ENCODE results near the gene VAV3. TPM values are rescaled to one million over a fixed set of nuclear protein-coding genes. Genes with fewer than 3 reads are reported as not detected.

Gene VAV3
- total RNA-seq, 1 experiment from 2014 or later = not detected

DNA sequence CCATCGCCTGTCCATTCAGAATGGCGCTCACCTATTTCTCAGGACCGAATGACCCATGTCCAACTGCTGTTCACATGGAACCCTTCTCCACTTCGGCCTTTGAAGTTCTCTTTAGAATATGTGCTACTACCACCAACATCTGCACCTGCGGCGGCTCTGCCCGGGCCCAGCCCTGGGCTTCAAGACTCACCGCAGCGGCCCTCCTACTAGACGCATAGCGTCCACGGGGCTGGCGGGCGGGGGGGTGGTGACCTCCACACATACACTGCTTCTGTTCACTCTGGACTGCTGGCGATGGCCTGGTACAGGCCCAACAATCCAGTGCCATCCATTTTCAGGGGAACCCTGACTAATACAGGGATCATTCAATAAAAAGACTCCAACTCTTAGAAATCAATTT, 394.2 kb downstream of the VAV3 start:
- no peaks in the 10 kb centered on the region for H3K79me2 ChIP-seq (ENCODE audit: insufficient read depth, low read length)
- H2AFZ ChIP-seq (ENCODE audit: low read depth, low read length, poor library complexity, severe bottlenecking) = no peak overlapping the region
- BruUV-seq (replicated peaks) = no TSS peak
- no peak for DNase-seq (ENCODE audit: low read depth, low spot score)
- H3K9ac ChIP-seq (ENCODE audit: low read length) = no peak overlapping the region
- no peak overlapping the region for H3K27ac ChIP-seq (ENCODE audit: low read depth, low read length)
- TF ChIP-seq POLR2A (IDR thresholded peaks at IDR 0.05; ENCODE audit: borderline replicate concordance, extremely low read depth, insufficient read depth, insufficient read length) = no peak
- ATAC-seq = no peak
- intact Hi-C loops (cut with micrococcal nuclease) = no loop called here
- peaks cover 0 to 9% of the 10 kb centered on the region in 2 experiments; a peak in 1 of 4 replicates for H3K9me3 ChIP-seq (ENCODE audit: control insufficient read depth in 1 of 2, insufficient read depth in 1 of 2, low read depth in 1 of 2, low read length in 2 of 2)
- H3K4me1 ChIP-seq (ENCODE audit: control insufficient read depth in 1 of 2, insufficient read depth in 2 of 2, low read length in 2 of 2) = no peaks in the 10 kb centered on the region
- POLR2A ChIA-PET = no interaction called here
- RAD21 ChIA-PET (ENCODE audit: low non-redundant PET in 1 of 2, low total read pairs in 2 of 2, uncharacterized antibody in 2 of 2, unreplicated experiment in 2 of 2) = no interaction called here
- H3K36me3 ChIP-seq (ENCODE audit: control insufficient read depth in 1 of 2, insufficient read depth in 2 of 2, low read length in 2 of 2) = no peaks in the 10 kb centered on the region
- H3K9me2 ChIP-seq (ENCODE audit: insufficient read depth) = no peaks in the 10 kb centered on the region
- H3K4me3 ChIP-seq (replicated peaks in 1 of 2; ENCODE audit: low read depth in 1 of 2, low read length in 2 of 2) = no peak overlapping the region
- CTCF ChIA-PET = no interaction called here
- no peaks in the 10 kb centered on the region for H3K27me3 ChIP-seq (ENCODE audit: insufficient read depth, low read length)
- H3K4me2 ChIP-seq (ENCODE audit: low read length) = no peak overlapping the region
- no peaks in the 10 kb centered on the region for H4K20me1 ChIP-seq (ENCODE audit: insufficient read depth)

DNA sequence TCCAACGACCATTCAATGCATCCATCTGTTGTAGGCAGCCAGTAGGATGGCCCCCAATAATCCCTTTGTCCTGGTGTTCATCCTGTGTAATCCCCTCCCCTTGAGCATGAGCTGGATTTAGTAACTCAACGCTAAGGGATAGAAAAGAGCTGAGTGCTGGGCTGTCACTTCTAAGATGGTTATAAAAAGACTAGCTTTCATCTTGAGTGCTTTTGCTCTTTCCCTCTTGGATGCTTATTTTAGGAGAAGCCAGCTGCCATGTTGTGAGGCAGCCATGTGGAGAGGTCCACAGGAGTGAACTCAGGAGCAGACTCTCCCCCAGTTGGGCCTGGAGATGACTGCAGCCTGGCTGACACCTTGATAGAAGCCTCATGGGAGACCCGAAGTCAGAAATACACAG, 401.5 kb downstream of the VAV3 start:
- CTCF ChIA-PET = no interaction called here
- no peaks in the 10 kb centered on the region for H3K79me2 ChIP-seq (ENCODE audit: insufficient read depth, low read length)
- H3K4me3 ChIP-seq (replicated peaks in 1 of 2; ENCODE audit: low read depth in 1 of 2, low read length in 2 of 2) = no peak overlapping the region
- no peaks in the 10 kb centered on the region for H3K9me2 ChIP-seq (ENCODE audit: insufficient read depth)
- DNase-seq (ENCODE audit: low read depth, low spot score) = no peak
- H4K20me1 ChIP-seq (ENCODE audit: insufficient read depth) = no peaks in the 10 kb centered on the region
- H3K9ac ChIP-seq (ENCODE audit: low read length) = no peak overlapping the region
- ATAC-seq = no peak
- POLR2A ChIA-PET = no interaction called here
- no peak overlapping the region for H3K27ac ChIP-seq (ENCODE audit: low read depth, low read length)
- no peaks in the 10 kb centered on the region for H3K36me3 ChIP-seq (ENCODE audit: control insufficient read depth in 1 of 2, insufficient read depth in 2 of 2, low read length in 2 of 2)
- H3K27me3 ChIP-seq (ENCODE audit: insufficient read depth, low read length) = no peaks in the 10 kb centered on the region
- RAD21 ChIA-PET (ENCODE audit: low non-redundant PET in 1 of 2, low total read pairs in 2 of 2, uncharacterized antibody in 2 of 2, unreplicated experiment in 2 of 2) = no interaction called here
- no peak overlapping the region for H3K4me2 ChIP-seq (ENCODE audit: low read length)
- TF ChIP-seq, protein P1, sequence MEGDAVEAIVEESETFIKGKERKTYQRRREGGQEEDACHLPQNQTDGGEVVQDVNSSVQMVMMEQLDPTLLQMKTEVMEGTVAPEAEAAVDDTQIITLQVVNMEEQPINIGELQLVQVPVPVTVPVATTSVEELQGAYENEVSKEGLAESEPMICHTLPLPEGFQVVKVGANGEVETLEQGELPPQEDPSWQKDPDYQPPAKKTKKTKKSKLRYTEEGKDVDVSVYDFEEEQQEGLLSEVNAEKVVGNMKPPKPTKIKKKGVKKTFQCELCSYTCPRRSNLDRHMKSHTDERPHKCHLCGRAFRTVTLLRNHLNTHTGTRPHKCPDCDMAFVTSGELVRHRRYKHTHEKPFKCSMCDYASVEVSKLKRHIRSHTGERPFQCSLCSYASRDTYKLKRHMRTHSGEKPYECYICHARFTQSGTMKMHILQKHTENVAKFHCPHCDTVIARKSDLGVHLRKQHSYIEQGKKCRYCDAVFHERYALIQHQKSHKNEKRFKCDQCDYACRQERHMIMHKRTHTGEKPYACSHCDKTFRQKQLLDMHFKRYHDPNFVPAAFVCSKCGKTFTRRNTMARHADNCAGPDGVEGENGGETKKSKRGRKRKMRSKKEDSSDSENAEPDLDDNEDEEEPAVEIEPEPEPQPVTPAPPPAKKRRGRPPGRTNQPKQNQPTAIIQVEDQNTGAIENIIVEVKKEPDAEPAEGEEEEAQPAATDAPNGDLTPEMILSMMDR (IDR thresholded peaks at IDR 0.05 in 2 of 3, conservative IDR thresholded peaks at IDR 0.05 in 1 of 3; ENCODE audit: borderline replicate concordance in 1 of 3, insufficient read depth in 1 of 3, low read depth in 2 of 3, low read length in 2 of 3) = no peak
- TF ChIP-seq EZH2 (IDR thresholded peaks at IDR 0.05) (no peak), JUND (IDR thresholded peaks at IDR 0.05) (no peak), TCF7L2 (IDR thresholded peaks at IDR 0.05; ENCODE audit: borderline replicate concordance, extremely low read depth, insufficient read depth, insufficient read length) (no peak)
- peaks cover 0 to 9% of the 10 kb centered on the region in 2 experiments; a peak in 2 of 4 replicates for H3K9me3 ChIP-seq (ENCODE audit: control insufficient read depth in 1 of 2, insufficient read depth in 1 of 2, low read depth in 1 of 2, low read length in 2 of 2)
- no peaks in the 10 kb centered on the region for H3K4me1 ChIP-seq (ENCODE audit: control insufficient read depth in 1 of 2, insufficient read depth in 2 of 2, low read length in 2 of 2)
- H2AFZ ChIP-seq (ENCODE audit: low read depth, low read length, poor library complexity, severe bottlenecking) = no peak overlapping the region
- no TSS peak for BruUV-seq (replicated peaks)
- intact Hi-C loops (cut with micrococcal nuclease) = no loop called here
